CD14-positive monocyte (primary cell): ENCODE results near the gene CR1L. TPM values are rescaled to one million over a fixed set of nuclear protein-coding genes. Genes with fewer than 3 reads are reported as not detected.
"Not testable (repeated sequence)": the region's sequence is repeated elsewhere in the genome, so short reads cannot be mapped to it uniquely, and the experiment has no call there.

Source experiments
- DNase-seq, 3 donors: peaks; one replicate each; pipeline ENCODE4 v3.0.0-alpha.2; 2011 to 2022
- H2AFZ ChIP-seq: 2 replicates; pipeline ENCODE4 v1.6.0; 2012; ENCODE audit warnings: mild to moderate bottlenecking, low read depth, low read length, inconsistent platforms; ENCODE audit not compliant: insufficient read depth, poor library complexity, severe bottlenecking
- H3K27ac ChIP-seq, 2 donors: 1 replicate in 1 of 2; 2 replicates in 1 of 2; pipeline ENCODE4 v1.5.1; 2012 to 2013; ENCODE audit warnings: low read length in 2 of 2, control low read depth in 1 of 2, inconsistent platforms in 1 of 2, low read depth in 1 of 2, mild to moderate bottlenecking in 1 of 2
- H3K27me3 ChIP-seq, 2 donors: one replicate each; pipeline versions ENCODE4 v1.6.0 to v1.6.1; 2011 to 2013; ENCODE audit warnings: low read length in 2 of 2; ENCODE audit not compliant: control insufficient read depth in 2 of 2, insufficient read depth in 2 of 2
- H3K36me3 ChIP-seq, 2 donors: replicated peaks in 1 of 2; 1 replicate in 1 of 2; 2 replicates in 1 of 2; pipeline versions ENCODE4 v1.5.1 to v1.6.1; 2012 to 2013; ENCODE audit warnings: low read length in 2 of 2, control low read depth in 1 of 2, inconsistent platforms in 1 of 2, mild to moderate bottlenecking in 1 of 2; ENCODE audit not compliant: insufficient read depth in 2 of 2, control insufficient read depth in 1 of 2
- H3K4me1 ChIP-seq, 2 donors: 1 replicate in 1 of 2; 2 replicates in 1 of 2; pipeline versions ENCODE4 v1.5.1 to v1.6.1; 2012 to 2013; ENCODE audit warnings: low read length in 2 of 2, control low read depth in 1 of 2, inconsistent platforms in 1 of 2, mild to moderate bottlenecking in 1 of 2, moderate library complexity in 1 of 2; ENCODE audit not compliant: insufficient read depth in 2 of 2, control insufficient read depth in 1 of 2
- H3K4me2 ChIP-seq: replicated peaks from 2 replicates; pipeline ENCODE3; 2012; ENCODE audit warnings: low read length, moderate library complexity, mild to moderate bottlenecking; ENCODE audit not compliant: poor library complexity, severe bottlenecking; ENCODE audit errors: extremely low read depth
- H3K4me3 ChIP-seq, 3 experiments: fragments of 200-600 bp in 1 of 3; sonication (generic) in 1 of 3; replicated peaks in 1 of 3; 1 replicate in 2 of 3; 2 replicates in 1 of 3; pipeline ENCODE4 v1.5.1; 2011 to 2013; ENCODE audit warnings: low read length in 3 of 3, mild to moderate bottlenecking in 3 of 3, control low read depth in 2 of 3, low read depth in 2 of 3, inconsistent platforms in 1 of 3, moderate library complexity in 1 of 3
- H3K79me2 ChIP-seq: 2 replicates; pipeline ENCODE4 v1.6.0; 2012; ENCODE audit warnings: mild to moderate bottlenecking, control low read depth, inconsistent platforms, low read length, moderate library complexity; ENCODE audit not compliant: insufficient read depth
- H3K9ac ChIP-seq: 2 replicates; pipeline ENCODE4 v1.6.0; 2017; ENCODE audit warnings: low read length, mild to moderate bottlenecking; ENCODE audit not compliant: insufficient read depth, poor library complexity, severe bottlenecking
- H3K9me3 ChIP-seq, 2 donors: replicated peaks in 1 of 2; 1 replicate in 1 of 2; 2 replicates in 1 of 2; pipeline versions ENCODE4 v1.5.1 to v1.6.1; 2012 to 2013; ENCODE audit warnings: low read length in 2 of 2, control low read depth in 1 of 2; ENCODE audit not compliant: control insufficient read depth in 1 of 2, insufficient read depth in 1 of 2
- H4K20me1 ChIP-seq: 2 replicates; pipeline ENCODE4 v1.6.0; 2012; ENCODE audit warnings: mild to moderate bottlenecking, low read length, control low read depth, moderate library complexity; ENCODE audit not compliant: insufficient read depth
- H3K27ac Mint-ChIP-seq, 7 donors: one replicate each; pipeline ENCODE4 v1.8.0; 2020; ENCODE audit warnings: mild to moderate bottlenecking in 7 of 7, mixed read lengths in 7 of 7, moderate library complexity in 6 of 7, inconsistent platforms in 2 of 7
- H3K27me3 Mint-ChIP-seq, 3 donors: one replicate each; pipeline ENCODE4 v1.8.0; 2021 to 2022; ENCODE audit warnings: low read depth in 3 of 3, mild to moderate bottlenecking in 3 of 3, mixed read lengths in 3 of 3, moderate library complexity in 3 of 3, inconsistent platforms in 1 of 3
- H3K36me3 Mint-ChIP-seq, 2 donors: one replicate each; pipeline ENCODE4 v1.8.0; 2020; ENCODE audit warnings: mixed read lengths in 2 of 2, inconsistent platforms in 1 of 2, mild to moderate bottlenecking in 1 of 2
- H3K4me1 Mint-ChIP-seq: one replicate; pipeline ENCODE4 v1.8.0; 2020; ENCODE audit warnings: mild to moderate bottlenecking, mixed read lengths
- H3K4me3 Mint-ChIP-seq, 2 donors: one replicate each; pipeline ENCODE4 v1.8.0; 2020; ENCODE audit warnings: mild to moderate bottlenecking in 2 of 2, mixed read lengths in 2 of 2, moderate library complexity in 1 of 2
- H3K9me3 Mint-ChIP-seq, 7 donors: one replicate each; pipeline ENCODE4 v1.8.0; 2020 to 2022; ENCODE audit warnings: mixed read lengths in 7 of 7, mild to moderate bottlenecking in 6 of 7, moderate library complexity in 6 of 7, inconsistent platforms in 2 of 7
- CTCF ChIP-seq: fragments of 200-600 bp; IDR thresholded peaks from one replicate; pipeline ENCODE4 v1.8.0; 2022; ENCODE audit warnings: antibody characterized with exemption, mild to moderate bottlenecking
- WGBS: methylation state at CpG from one replicate; pipeline ENCODE4 v1.1.5; 2013; ENCODE audit warnings: missing lambda C conversion rate; ENCODE audit not compliant: insufficient coverage; 5-methylcytosine and 5-hydroxymethylcytosine counted together
- intact Hi-C, 2 donors: fragments of 100-400 bp; cut with micrococcal nuclease; formaldehyde crosslinking; loops; one replicate each; pipeline versions ENCODE4 v1.15.0 to v1.15.1; 2023
- polyA plus RNA-seq, 3 donors: library from polyadenylated mRNA; depleted of rRNA in 1 of 3; unstranded in 2 of 3; stranded (reverse) in 1 of 3; fragments of 300-500 nt in 2 of 3; fragments of >200 nt in 1 of 3; fragmentation: Illumina TruSeq in 2 of 3; gene quantifications; 1 replicate in 2 of 3; 2 replicates in 1 of 3; pipeline ENCODE4 v1.2.3, GENCODE V29; 2012 to 2021

CR1L gene
- polyA plus RNA-seq, 3 donors = 0.49 TPM; not detected in 2

- no peak for DNase-seq
- H3K4me1 Mint-ChIP-seq = no peaks in the 10 kb centered on the region
Measured at GRCh38 chr1:207713529-207713928, 68.6 kb downstream of the CR1L start.

GRCh38 chr1:207719234-207719633, 74.3 kb downstream of the CR1L start:
- Histone ChIP-seq H2AFZ (no peak overlapping the region), H3K4me2 (no peak overlapping the region), H3K9ac (no peak overlapping the region), H3K4me1 (peaks cover 11% of the 10 kb centered on the region in 2 donors), H3K27me3 (no peaks in the 10 kb centered on the region), H3K4me3 (no peak overlapping the region), H3K9me3 (no peaks in the 10 kb centered on the region), H4K20me1 (no peaks in the 10 kb centered on the region), H3K36me3 (no peaks in the 10 kb centered on the region), H3K79me2 (no peaks in the 10 kb centered on the region), H3K27ac (no peak overlapping the region)
- no peak overlapping the region for H3K4me3 Mint-ChIP-seq
- no peak for DNase-seq
- no peak overlapping the region for H3K27ac Mint-ChIP-seq
- H3K4me1 Mint-ChIP-seq = peaks cover 10% of the 10 kb centered on the region
- TF ChIP-seq CTCF = no peak
- H3K27me3 Mint-ChIP-seq = peaks cover 0 to 1% (median 0%) of the 10 kb centered on the region in 3 donors
- peaks cover 0 to 6% (median 0%) of the 10 kb centered on the region in 7 donors for H3K9me3 Mint-ChIP-seq
- WGBS = no CpG with 5 or more reads among the region's 2 CpGs
- intact Hi-C loops = no loop called here
- H3K36me3 Mint-ChIP-seq = no peaks in the 10 kb centered on the region

More at GRCh38 chr1:207713529-207713928, 68.6 kb downstream of the CR1L start:
- no peak overlapping the region for H3K27ac ChIP-seq
- Mint-ChIP-seq H3K27ac (no peak overlapping the region), H3K36me3 (no peaks in the 10 kb centered on the region), H3K27me3 (peaks cover 0 to 5% (median 0%) of the 10 kb centered on the region in 3 donors), H3K9me3 (peaks cover 0 to 8% (median 0%) of the 10 kb centered on the region in 7 donors), H3K4me3 (no peak overlapping the region)
- no peaks in the 10 kb centered on the region for H3K27me3 ChIP-seq
- H4K20me1 ChIP-seq = no peaks in the 10 kb centered on the region
- no peak overlapping the region for H3K4me2 ChIP-seq
- no peak overlapping the region for H2AFZ ChIP-seq
- peaks cover 0 to 6% of the 10 kb centered on the region in 2 donors for H3K9me3 ChIP-seq
- H3K4me3 ChIP-seq = no peak overlapping the region
- no peak for TF ChIP-seq CTCF
- no peaks in the 10 kb centered on the region for H3K4me1 ChIP-seq
- no peaks in the 10 kb centered on the region for H3K79me2 ChIP-seq
- no peaks in the 10 kb centered on the region for H3K36me3 ChIP-seq
- H3K9ac ChIP-seq = no peak overlapping the region
- WGBS = 93% methylated on average over 11 of the region's 12 CpGs
- intact Hi-C loops = no loop called here

GRCh38 chr1:207728200-207728858, 83.4 kb downstream of the CR1L start:
- H3K27ac ChIP-seq, H3K4me3 Mint-ChIP-seq, H3K4me3 ChIP-seq, H3K27me3 ChIP-seq, H2AFZ ChIP-seq, H3K9me3 ChIP-seq, H3K36me3 Mint-ChIP-seq, H3K9ac ChIP-seq, H3K4me2 ChIP-seq, DNase-seq, H4K20me1 ChIP-seq, intact Hi-C loops, H3K79me2 ChIP-seq, H3K36me3 ChIP-seq, H3K27me3 Mint-ChIP-seq: not testable (repeated sequence)
- Mint-ChIP-seq H3K4me1 (peaks cover 11% of the 10 kb centered on the region), H3K9me3 (peaks cover 5 to 12% (median 8%) of the 10 kb centered on the region in 7 donors), H3K27ac (peak overlapping the region in 1 of 7 donors; percentile 16)
- peaks cover 9 to 13% of the 10 kb centered on the region in 2 donors for H3K4me1 ChIP-seq
- 6% methylated on average over 2 of the region's 4 CpGs for WGBS
